HepG2 (cell line): ENCODE data around the gene KANSL3. TPM values are rescaled to one million over a fixed set of nuclear protein-coding genes. Genes with fewer than 3 reads are reported as not detected.

Source experiments
- CENPT ChIP-seq: sonication (generic); formaldehyde crosslinking; IDR thresholded peaks from 2 replicates; pipeline ENCODE4 v1.8.0; 2022; ENCODE audit warnings: low read depth, mild to moderate bottlenecking, moderate library complexity, missing genetic modification reagents
- HCFC1 ChIP-seq: fragments of 150-350 bp; IDR thresholded peaks from 2 replicates; pipeline ENCODE4 v1.6.1; 2014; ENCODE audit warnings: low read depth, low read length
- PHF20 ChIP-seq: sonication (generic); formaldehyde crosslinking; IDR thresholded peaks from 2 replicates; pipeline ENCODE4 v1.5.0; 2020; ENCODE audit warnings: mild to moderate bottlenecking, missing genetic modification reagents
- SYNCRIP ChIP-seq: fragments of 200-400 bp; formaldehyde crosslinking; IDR thresholded peaks from 2 replicates; pipeline ENCODE4 v1.6.1; 2018; ENCODE audit warnings: mild to moderate bottlenecking, low read depth, low read length; ENCODE audit not compliant: insufficient read depth
- ZKSCAN8 ChIP-seq: IDR thresholded peaks from 2 replicates; pipeline ENCODE4 v1.6.1; 2016; ENCODE audit warnings: borderline replicate concordance, missing genetic modification reagents, missing compliant biosample characterization
- ZNF225 ChIP-seq: sonication (generic); formaldehyde crosslinking; IDR thresholded peaks from 2 replicates; pipeline ENCODE4 v1.4.0; 2020; ENCODE audit warnings: mild to moderate bottlenecking, missing genetic modification reagents
- ZNF326 ChIP-seq: sonication (generic); formaldehyde crosslinking; IDR thresholded peaks from 2 replicates; pipeline ENCODE4 v1.4.0; 2020; ENCODE audit warnings: missing genetic modification reagents, borderline replicate concordance
- ZNF761 ChIP-seq: sonication (generic); formaldehyde crosslinking; conservative IDR thresholded peaks from 2 replicates; pipeline ENCODE4 v1.4.0; 2020; ENCODE audit warnings: mild to moderate bottlenecking, missing genetic modification reagents
- ZNF883 ChIP-seq: sonication (generic); formaldehyde crosslinking; IDR thresholded peaks from 2 replicates; pipeline ENCODE4 v1.5.1; 2020; ENCODE audit warnings: mild to moderate bottlenecking, missing genetic modification reagents; ENCODE audit errors: not compliant biosample characterization
- ZSCAN9 ChIP-seq: IDR thresholded peaks from 2 replicates; pipeline ENCODE4 v1.6.1; 2016; ENCODE audit warnings: borderline replicate concordance
- polyA plus RNA-seq, 8 experiments: library from polyadenylated mRNA; depleted of rRNA in 3 of 8; stranded (reverse) in 7 of 8; unstranded in 1 of 8; fragments of >200 nt; fragmentation: Illumina TruSeq in 4 of 8; extraction: Trizol in 4 of 8; gene quantifications; 2 replicates each; pipeline versions ENCODE4 v1.2.1 to v1.2.3, GENCODE V29; 2011 to 2016; ENCODE audit warnings: low read depth in 4 of 8, missing spikeins in 1 of 8, mixed read lengths in 1 of 8; ENCODE audit not compliant: insufficient read depth in 1 of 8
- total RNA-seq, 5 experiments: library from RNA; depleted of rRNA; stranded (reverse); fragments of >200 nt; fragmentation: Illumina TruSeq; extraction: Trizol; gene quantifications; 2 replicates each; pipeline ENCODE4 v1.2.3, GENCODE V29; 2016; ENCODE audit warnings: low read depth in 1 of 5
- TF ChIP-seq, protein P1 (sequence below): sonication (generic); formaldehyde crosslinking; IDR thresholded peaks from 2 replicates; pipeline ENCODE4 v1.8.0; 2022; ENCODE audit warnings: mild to moderate bottlenecking, missing genetic modification reagents; ENCODE audit not compliant: insufficient replicate concordance
- TF ChIP-seq, protein P2 (sequence below): sonication (generic); formaldehyde crosslinking; IDR thresholded peaks from 2 replicates; pipeline ENCODE4 v1.4.0; 2020; ENCODE audit warnings: mild to moderate bottlenecking, low read depth, missing genetic modification reagents
- TF ChIP-seq, protein P3 (sequence below): sonication (generic); formaldehyde crosslinking; IDR thresholded peaks from 2 replicates; pipeline ENCODE4 v1.5.1; 2020; ENCODE audit warnings: mild to moderate bottlenecking, missing genetic modification reagents, moderate library complexity
- TF ChIP-seq, protein P4 (sequence below): sonication (generic); formaldehyde crosslinking; IDR thresholded peaks from 2 replicates; pipeline ENCODE4 v1.8.1; 2023; ENCODE audit warnings: mild to moderate bottlenecking, missing genetic modification reagents, borderline replicate concordance
- TF ChIP-seq, protein P5 (sequence below): sonication (generic); formaldehyde crosslinking; IDR thresholded peaks from 2 replicates; pipeline ENCODE4 v1.4.0; 2020; ENCODE audit warnings: missing genetic modification reagents
- TF ChIP-seq, protein P6 (sequence below): sonication (generic); formaldehyde crosslinking; conservative IDR thresholded peaks from 2 replicates; pipeline ENCODE4 v1.5.0; 2020; ENCODE audit warnings: missing genetic modification reagents

Gene KANSL3
- total and polyA plus RNA-seq, 2 of the 13 experiments (the other 11 are each of a cell fraction or from before 2014, with no cell fraction given), result 20.8 to 37.3 TPM

DNA sequence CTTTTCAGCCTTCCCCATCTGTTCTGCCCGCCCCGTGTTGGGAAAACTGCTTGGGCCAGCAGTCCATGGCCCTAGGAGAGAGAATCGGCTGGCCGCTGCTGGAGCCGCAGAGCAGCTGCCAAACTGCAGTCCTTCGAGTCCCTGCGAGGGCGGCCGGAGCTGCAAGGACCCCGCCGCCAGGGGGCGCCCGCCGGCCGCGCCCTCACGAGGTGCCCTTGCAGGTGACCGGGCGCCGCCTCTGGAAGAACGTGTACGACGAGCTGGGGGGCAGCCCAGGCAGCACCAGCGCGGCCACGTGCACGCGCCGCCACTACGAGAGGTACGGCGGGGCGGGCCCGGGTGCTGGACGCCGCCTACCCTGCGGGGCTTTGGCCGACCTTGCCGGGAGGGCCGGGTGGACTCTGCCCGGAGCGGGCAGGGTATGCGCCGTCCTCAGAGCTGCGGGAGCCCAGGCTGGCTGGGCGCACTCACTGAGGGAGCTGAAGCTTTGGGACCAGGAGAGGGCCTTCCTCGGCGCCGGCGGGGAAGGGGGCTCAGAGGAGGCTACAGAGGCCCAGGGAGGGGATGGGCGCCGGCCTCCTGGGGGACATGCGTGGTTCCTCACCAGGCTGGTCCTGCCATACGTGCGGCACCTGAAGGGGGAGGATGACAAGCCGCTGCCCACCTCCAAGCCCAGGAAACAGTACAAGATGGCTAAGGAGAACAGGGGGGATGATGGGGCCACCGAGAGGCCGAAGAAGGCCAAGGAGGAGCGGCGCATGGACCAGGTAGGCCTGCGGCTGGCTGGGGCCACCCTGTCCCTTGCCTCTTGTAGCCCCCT lies 87.9 kb downstream of the KANSL3 start (continued):
- TF ChIP-seq, protein P1, sequence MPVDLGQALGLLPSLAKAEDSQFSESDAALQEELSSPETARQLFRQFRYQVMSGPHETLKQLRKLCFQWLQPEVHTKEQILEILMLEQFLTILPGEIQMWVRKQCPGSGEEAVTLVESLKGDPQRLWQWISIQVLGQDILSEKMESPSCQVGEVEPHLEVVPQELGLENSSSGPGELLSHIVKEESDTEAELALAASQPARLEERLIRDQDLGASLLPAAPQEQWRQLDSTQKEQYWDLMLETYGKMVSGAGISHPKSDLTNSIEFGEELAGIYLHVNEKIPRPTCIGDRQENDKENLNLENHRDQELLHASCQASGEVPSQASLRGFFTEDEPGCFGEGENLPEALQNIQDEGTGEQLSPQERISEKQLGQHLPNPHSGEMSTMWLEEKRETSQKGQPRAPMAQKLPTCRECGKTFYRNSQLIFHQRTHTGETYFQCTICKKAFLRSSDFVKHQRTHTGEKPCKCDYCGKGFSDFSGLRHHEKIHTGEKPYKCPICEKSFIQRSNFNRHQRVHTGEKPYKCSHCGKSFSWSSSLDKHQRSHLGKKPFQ (CRISPR knock-in tag), result no peak
- TF ChIP-seq, protein P2, sequence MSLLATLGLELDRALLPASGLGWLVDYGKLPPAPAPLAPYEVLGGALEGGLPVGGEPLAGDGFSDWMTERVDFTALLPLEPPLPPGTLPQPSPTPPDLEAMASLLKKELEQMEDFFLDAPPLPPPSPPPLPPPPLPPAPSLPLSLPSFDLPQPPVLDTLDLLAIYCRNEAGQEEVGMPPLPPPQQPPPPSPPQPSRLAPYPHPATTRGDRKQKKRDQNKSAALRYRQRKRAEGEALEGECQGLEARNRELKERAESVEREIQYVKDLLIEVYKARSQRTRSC (CRISPR knock-in tag), result no peak
- TF ChIP-seq, protein P3, sequence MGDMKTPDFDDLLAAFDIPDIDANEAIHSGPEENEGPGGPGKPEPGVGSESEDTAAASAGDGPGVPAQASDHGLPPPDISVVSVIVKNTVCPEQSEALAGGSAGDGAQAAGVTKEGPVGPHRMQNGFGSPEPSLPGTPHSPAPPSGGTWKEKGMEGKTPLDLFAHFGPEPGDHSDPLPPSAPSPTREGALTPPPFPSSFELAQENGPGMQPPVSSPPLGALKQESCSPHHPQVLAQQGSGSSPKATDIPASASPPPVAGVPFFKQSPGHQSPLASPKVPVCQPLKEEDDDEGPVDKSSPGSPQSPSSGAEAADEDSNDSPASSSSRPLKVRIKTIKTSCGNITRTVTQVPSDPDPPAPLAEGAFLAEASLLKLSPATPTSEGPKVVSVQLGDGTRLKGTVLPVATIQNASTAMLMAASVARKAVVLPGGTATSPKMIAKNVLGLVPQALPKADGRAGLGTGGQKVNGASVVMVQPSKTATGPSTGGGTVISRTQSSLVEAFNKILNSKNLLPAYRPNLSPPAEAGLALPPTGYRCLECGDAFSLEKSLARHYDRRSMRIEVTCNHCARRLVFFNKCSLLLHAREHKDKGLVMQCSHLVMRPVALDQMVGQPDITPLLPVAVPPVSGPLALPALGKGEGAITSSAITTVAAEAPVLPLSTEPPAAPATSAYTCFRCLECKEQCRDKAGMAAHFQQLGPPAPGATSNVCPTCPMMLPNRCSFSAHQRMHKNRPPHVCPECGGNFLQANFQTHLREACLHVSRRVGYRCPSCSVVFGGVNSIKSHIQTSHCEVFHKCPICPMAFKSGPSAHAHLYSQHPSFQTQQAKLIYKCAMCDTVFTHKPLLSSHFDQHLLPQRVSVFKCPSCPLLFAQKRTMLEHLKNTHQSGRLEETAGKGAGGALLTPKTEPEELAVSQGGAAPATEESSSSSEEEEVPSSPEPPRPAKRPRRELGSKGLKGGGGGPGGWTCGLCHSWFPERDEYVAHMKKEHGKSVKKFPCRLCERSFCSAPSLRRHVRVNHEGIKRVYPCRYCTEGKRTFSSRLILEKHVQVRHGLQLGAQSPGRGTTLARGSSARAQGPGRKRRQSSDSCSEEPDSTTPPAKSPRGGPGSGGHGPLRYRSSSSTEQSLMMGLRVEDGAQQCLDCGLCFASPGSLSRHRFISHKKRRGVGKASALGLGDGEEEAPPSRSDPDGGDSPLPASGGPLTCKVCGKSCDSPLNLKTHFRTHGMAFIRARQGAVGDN, result peak; percentile 98
- TF ChIP-seq, protein P4, sequence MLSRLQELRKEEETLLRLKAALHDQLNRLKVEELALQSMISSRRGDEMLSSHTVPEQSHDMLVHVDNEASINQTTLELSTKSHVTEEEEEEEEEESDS (CRISPR knock-in tag), result peak; percentile 84; the same call in 1 of the 2 replicates
- TF ChIP-seq, protein P5, sequence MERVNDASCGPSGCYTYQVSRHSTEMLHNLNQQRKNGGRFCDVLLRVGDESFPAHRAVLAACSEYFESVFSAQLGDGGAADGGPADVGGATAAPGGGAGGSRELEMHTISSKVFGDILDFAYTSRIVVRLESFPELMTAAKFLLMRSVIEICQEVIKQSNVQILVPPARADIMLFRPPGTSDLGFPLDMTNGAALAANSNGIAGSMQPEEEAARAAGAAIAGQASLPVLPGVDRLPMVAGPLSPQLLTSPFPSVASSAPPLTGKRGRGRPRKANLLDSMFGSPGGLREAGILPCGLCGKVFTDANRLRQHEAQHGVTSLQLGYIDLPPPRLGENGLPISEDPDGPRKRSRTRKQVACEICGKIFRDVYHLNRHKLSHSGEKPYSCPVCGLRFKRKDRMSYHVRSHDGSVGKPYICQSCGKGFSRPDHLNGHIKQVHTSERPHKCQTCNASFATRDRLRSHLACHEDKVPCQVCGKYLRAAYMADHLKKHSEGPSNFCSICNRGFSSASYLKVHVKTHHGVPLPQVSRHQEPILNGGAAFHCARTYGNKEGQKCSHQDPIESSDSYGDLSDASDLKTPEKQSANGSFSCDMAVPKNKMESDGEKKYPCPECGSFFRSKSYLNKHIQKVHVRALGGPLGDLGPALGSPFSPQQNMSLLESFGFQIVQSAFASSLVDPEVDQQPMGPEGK, result peak; percentile 98
- TF ChIP-seq ZNF761 (CRISPR knock-in tag) (peak; percentile 74; the same call in 1 of the 2 replicates), ZSCAN9 (CRISPR knock-in tag) (peak; percentile 70), PHF20 (peak; percentile 41; the same call in 1 of the 2 replicates), SYNCRIP (no peak), ZNF326 (CRISPR knock-in tag) (no peak), CENPT (CRISPR knock-in tag) (no peak), ZNF225 (CRISPR knock-in tag) (peak; percentile 85), ZNF883 (CRISPR knock-in tag) (peak; percentile 97), HCFC1 (no peak), ZKSCAN8 (CRISPR knock-in tag) (0 out of 2 replicates have a peak, but pooled peaks have one; percentile 22)
- TF ChIP-seq, protein P6, sequence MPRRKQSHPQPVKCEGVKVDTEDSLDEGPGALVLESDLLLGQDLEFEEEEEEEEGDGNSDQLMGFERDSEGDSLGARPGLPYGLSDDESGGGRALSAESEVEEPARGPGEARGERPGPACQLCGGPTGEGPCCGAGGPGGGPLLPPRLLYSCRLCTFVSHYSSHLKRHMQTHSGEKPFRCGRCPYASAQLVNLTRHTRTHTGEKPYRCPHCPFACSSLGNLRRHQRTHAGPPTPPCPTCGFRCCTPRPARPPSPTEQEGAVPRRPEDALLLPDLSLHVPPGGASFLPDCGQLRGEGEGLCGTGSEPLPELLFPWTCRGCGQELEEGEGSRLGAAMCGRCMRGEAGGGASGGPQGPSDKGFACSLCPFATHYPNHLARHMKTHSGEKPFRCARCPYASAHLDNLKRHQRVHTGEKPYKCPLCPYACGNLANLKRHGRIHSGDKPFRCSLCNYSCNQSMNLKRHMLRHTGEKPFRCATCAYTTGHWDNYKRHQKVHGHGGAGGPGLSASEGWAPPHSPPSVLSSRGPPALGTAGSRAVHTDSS (CRISPR knock-in tag), result no peak
